ENCODE measurements around the gene ANKRD30BL. TPM values are rescaled to one million over a fixed set of nuclear protein-coding genes. Genes with fewer than 3 reads are reported as not detected.
"Not testable (repeated sequence)": the region's sequence is repeated elsewhere in the genome, so short reads cannot be mapped to it uniquely, and the experiment has no call there.

ANKRD30BL gene, protein sequence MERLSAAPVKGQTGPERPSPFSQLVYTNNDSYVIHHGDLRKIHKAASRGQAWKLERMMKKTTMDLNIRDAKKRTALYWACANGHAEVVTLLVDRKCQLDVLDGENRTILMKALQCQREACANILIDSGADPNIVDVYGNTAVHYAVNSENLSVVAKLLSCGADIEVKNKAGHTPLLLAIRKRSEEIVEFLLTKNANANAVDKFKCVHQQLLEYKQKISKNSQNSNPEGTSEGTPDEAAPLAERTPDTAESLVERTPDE
- polyA plus RNA-seq (2012; ENCODE audit: insufficient read depth, insufficient read length) = not detected

DNA sequence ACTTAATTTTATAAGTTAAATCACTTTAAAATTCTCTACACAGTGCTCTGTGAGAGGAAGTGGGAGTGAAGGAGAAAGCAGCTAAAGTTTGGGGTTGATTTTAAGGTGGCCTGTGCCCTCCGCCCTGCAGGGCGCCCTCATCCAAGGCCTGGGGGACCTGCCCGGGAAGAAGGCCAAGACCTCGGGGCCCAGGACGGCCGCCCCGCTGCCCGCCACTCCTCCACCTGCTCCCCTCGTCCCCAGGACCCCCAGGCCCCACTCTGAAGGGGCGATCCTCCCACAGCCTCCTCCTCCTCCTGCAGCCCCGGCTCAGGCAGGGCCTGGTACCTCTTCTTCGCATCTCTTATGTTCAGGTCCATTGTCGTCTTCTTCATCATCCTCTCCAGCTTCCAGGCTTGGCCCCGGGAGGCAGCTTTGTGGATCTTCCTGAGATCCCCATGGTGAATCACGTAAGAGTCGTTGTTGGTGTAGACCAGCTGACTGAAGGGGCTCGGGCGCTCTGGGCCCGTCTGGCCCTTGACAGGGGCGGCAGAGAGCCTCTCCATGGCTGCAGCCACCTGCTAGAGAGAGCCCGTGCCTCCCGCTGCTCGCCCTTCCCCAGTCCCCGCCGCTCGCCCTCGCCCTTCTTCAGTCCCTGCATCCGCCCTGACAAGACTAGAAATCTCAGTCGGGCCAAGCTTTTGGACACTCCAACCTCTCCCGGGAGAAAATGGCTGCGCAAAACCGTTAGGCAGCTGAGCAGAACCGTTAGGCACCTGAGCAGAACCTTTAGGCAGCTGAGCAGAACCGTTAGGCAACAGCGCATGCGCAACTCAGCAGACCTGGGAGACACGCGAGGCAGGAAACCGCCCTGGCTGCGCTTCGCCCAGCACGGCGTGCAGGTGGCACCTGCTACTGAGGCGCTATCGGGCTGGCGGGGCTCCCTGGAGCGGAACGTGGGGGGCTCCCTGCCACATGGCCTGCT is at the start of gene ANKRD30BL:
TSS of gene ANKRD30BL (minus strand) at position 792 of the 964 bp plus-strand sequence. CDS start at position 545, 247 bp downstream.
- not testable (repeated sequence) for H3K4me3 ChIP-seq (ENCODE audit: low read length); DNase-seq (ENCODE audit: low read depth, low spot score)

DNA sequence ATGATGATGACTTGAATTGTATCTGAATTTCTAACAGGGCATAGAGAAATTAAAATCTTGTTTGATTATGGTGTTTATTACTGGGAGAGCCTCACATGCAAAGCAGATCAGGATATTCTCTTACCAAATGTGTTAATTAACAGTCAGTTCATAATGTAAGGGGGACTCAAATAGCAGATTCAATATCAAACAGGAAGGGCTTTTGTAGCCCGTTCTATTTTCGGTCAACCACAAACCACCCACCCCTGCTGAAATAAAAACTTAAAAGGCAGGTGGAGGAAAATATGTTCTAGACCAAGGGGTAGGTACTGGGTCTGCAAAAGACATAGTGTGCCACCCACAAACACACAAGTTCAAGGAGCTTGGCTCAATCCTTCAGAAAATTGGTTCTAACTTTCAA is 41.1 kb upstream of the ANKRD30BL start:
- not testable (repeated sequence) for H3K4me3 ChIP-seq (ENCODE audit: low read length); DNase-seq (ENCODE audit: low read depth, low spot score)

DNA sequence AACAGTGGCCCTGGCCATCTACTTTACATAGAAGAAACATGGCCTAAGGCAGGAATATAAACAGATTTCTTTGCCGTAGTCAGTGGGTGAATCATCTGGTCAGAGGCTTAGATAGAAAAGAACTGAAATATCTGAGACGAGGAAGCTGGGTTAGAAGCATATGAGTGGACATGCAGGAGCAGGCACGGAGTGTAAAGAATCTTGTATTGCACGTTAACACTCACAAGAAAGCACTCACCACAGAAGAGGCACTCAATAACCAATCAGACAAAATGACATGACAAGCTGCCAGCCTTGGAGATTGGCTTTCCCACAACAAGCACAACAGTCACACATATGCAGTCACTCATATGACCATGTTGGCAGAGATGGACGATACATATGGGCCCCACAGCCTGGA is 31.1 kb upstream of the ANKRD30BL start:
- DNase-seq (ENCODE audit: low read depth, low spot score); H3K4me3 ChIP-seq (ENCODE audit: low read length): not testable (repeated sequence)

DNA sequence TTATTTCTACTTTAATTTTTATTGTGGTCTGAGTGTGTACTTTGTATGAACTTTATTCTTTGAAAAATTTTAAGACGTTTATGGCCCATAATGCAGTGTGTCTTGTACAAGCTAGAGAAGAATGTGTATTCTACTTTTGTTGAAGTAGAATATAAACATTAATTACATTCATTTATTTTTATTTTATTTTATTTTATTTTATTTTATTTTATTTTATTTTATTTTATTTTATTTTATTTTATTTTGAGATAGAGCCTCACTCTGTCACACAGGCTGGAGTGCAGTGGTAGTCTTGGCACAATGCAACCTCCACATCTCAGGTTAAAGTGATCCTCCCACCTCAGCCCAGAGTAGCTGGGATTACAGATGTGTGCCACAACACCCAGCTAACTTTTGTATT is 5.3 kb upstream of the ANKRD30BL start:
- DNase-seq (ENCODE audit: low read depth, low spot score); H3K4me3 ChIP-seq (ENCODE audit: low read length): not testable (repeated sequence)

DNA sequence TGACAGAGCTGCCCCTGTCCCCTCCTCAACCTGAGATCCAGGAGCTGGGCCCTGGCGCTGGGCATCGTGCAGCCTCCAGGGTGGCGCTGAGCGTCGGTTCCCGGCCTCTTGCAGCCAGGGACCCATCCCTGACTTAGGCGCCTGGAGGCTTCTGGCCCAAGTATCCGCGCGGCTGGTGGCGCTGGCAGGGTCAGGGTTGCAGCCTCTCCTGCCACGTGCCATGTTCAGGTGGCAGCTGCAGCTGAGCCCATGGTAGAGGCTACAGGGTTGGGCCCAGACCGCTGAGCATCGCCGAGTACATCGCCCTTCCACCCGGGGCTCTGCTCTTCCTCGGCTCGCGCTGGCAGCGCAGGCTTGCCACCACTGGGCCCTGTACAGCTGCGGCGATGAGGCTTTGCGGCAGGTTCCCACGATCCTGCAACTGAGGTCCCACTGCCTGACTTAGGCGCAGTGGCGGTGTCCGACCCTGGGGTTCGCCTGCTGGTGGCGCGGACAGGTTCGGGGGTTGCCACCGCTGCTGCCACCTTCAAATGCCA is 441 bp upstream of the ANKRD30BL start:
- H3K4me3 ChIP-seq (ENCODE audit: low read length); DNase-seq (ENCODE audit: low read depth, low spot score): not testable (repeated sequence)

DNA sequence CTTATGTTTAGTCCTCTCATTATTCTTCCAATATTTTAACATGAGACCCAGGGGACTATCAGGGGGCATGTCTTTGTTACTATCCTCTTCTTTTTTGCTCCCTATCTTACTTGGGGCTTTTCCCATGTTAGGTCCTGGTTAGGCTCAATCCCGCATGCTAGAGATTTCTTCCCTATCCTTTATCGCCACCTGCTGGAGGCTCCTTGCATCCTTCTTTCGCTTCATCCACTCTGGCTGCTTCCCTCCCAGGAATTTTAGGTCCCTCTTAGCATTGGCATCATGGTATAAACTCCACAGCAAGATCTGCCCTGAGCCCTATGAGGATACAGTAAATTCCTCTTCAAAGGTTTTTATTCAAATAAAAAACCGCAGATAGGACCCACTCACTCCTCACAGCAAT is 15.0 kb downstream of the ANKRD30BL start:
- not testable (repeated sequence) for H3K4me3 ChIP-seq (ENCODE audit: low read length)
- DNase-seq (ENCODE audit: low read depth, low spot score) = peak; percentile 23
